ENCODE measurements around the gene ZIC1.

ZIC1 gene

DNA sequence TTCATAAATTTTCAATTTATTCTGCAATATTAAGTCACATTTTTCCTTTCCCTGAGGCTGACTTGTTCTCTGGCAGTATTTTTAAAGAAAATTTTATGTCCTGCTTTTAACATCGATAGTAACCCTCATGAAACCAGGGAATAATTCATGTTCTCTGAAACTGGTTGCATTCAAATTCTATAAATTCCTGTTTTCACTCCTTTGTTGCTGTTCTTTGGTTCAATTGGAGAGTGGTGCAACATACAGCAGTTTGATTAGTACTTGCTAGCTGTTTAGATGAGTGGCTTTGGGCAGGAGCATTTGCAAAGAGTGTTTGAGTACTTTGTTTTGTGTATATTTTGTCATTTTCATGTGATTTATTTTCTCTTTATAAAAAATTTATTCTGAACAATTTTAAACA, 19.2 kb downstream of the ZIC1 start:
- Histone ChIP-seq H3K27me3 (ENCODE audit: control insufficient read depth in 3 of 3, insufficient read depth in 3 of 3, low read depth in 1 of 3, low read length in 3 of 3) (peaks cover 0 to 18% (median 8%) of the 10 kb centered on the region in 3 experiments), H3K4me2 (ENCODE audit: insufficient read depth, low read length, poor library complexity, severe bottlenecking) (no peak overlapping the region), H3K36me3 (replicated peaks in 1 of 2; ENCODE audit: control insufficient read depth in 2 of 2, insufficient read depth in 2 of 2, low read length in 2 of 2) (no peaks in the 10 kb centered on the region), H3K27ac (replicated peaks; ENCODE audit: low read length) (no peak overlapping the region), H3K4ac (ENCODE audit: low read length) (no peak overlapping the region), H4K8ac (ENCODE audit: low read depth, low read length) (no peak overlapping the region), H3K14ac (ENCODE audit: low read length) (no peak overlapping the region), H2BK15ac (ENCODE audit: low read length) (no peak overlapping the region), H3K23ac (ENCODE audit: low read depth, low read length, poor library complexity) (no peak overlapping the region), H3K79me1 (ENCODE audit: low read depth, low read length) (no peaks in the 10 kb centered on the region), H3K9ac (ENCODE audit: low read depth, low read length, poor library complexity) (no peak overlapping the region), H2AK5ac (ENCODE audit: low read depth, low read length) (no peak overlapping the region), H3K18ac (ENCODE audit: low read length) (no peak overlapping the region), H3K4me1 (ENCODE audit: control insufficient read depth in 2 of 2, insufficient read depth in 1 of 2, low read depth in 1 of 2, low read length in 2 of 2) (peaks cover 0 to 2% of the 10 kb centered on the region in 2 donors), H2AFZ (ENCODE audit: low read length) (no peak overlapping the region), H2BK120ac (ENCODE audit: low read depth, low read length) (no peak overlapping the region), H3K9me3 (replicated peaks in 1 of 2; ENCODE audit: control insufficient read depth in 2 of 2, insufficient read depth in 1 of 2, low read depth in 1 of 2, low read length in 2 of 2) (peaks cover 0 to 4% of the 10 kb centered on the region in 2 donors), H3K4me3 (ENCODE audit: low read length in 2 of 2) (no peak overlapping the region), H4K91ac (ENCODE audit: low read depth, low read length, poor library complexity) (no peak overlapping the region), H2BK12ac (ENCODE audit: low read length) (no peak overlapping the region), H2BK5ac (ENCODE audit: low read length) (no peak overlapping the region)
- DNase-seq (ENCODE audit: low spot score) = no peak
- WGBS, 2 donors (ENCODE audit: extremely low coverage in 2 of 2, insufficient read length in 2 of 2, insufficient replicate concordance in 1 of 2) = no CpG with 5 or more reads among the region's 1 CpG

DNA sequence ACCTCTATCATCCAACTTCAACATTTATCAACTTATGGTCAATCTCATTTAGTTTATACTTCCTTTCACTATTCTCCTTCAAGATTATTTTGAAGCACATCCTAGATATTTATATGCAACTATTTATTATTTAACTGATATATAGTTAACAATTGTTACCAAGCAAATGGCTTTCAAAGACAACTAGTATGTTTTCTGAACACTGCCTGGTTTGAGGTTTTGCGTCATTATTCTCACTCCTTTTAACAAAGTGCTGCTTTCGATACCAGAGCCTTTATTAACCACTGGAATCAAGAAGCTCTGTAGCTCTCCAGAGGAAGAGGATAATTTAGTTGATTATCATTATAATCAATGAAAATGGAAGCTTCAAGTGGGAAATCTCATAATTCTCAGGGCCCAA, 19.6 kb downstream of the ZIC1 start:
- Histone ChIP-seq H4K8ac (ENCODE audit: low read depth, low read length) (no peak overlapping the region), H3K27ac (replicated peaks; ENCODE audit: low read length) (no peak overlapping the region), H3K18ac (ENCODE audit: low read length) (no peak overlapping the region), H2AFZ (ENCODE audit: low read length) (no peak overlapping the region), H3K9me3 (replicated peaks in 1 of 2; ENCODE audit: control insufficient read depth in 2 of 2, insufficient read depth in 1 of 2, low read depth in 1 of 2, low read length in 2 of 2) (peaks cover 0 to under 1% of the 10 kb centered on the region in 2 donors), H3K79me1 (ENCODE audit: low read depth, low read length) (no peaks in the 10 kb centered on the region), H2BK15ac (ENCODE audit: low read length) (no peak overlapping the region), H3K23ac (ENCODE audit: low read depth, low read length, poor library complexity) (no peak overlapping the region), H2BK120ac (ENCODE audit: low read depth, low read length) (no peak overlapping the region), H3K36me3 (replicated peaks in 1 of 2; ENCODE audit: control insufficient read depth in 2 of 2, insufficient read depth in 2 of 2, low read length in 2 of 2) (no peaks in the 10 kb centered on the region), H2BK12ac (ENCODE audit: low read length) (no peak overlapping the region), H3K4ac (ENCODE audit: low read length) (no peak overlapping the region), H3K9ac (ENCODE audit: low read depth, low read length, poor library complexity) (no peak overlapping the region), H3K14ac (ENCODE audit: low read length) (no peak overlapping the region), H2AK5ac (ENCODE audit: low read depth, low read length) (no peak overlapping the region), H3K27me3 (ENCODE audit: control insufficient read depth in 3 of 3, insufficient read depth in 3 of 3, low read depth in 1 of 3, low read length in 3 of 3) (peaks cover 0 to 14% (median 3%) of the 10 kb centered on the region in 3 experiments), H4K91ac (ENCODE audit: low read depth, low read length, poor library complexity) (no peak overlapping the region), H2BK5ac (ENCODE audit: low read length) (no peak overlapping the region), H3K4me2 (ENCODE audit: insufficient read depth, low read length, poor library complexity, severe bottlenecking) (no peak overlapping the region), H3K4me3 (ENCODE audit: low read length in 2 of 2) (no peak overlapping the region), H3K4me1 (ENCODE audit: control insufficient read depth in 2 of 2, insufficient read depth in 1 of 2, low read depth in 1 of 2, low read length in 2 of 2) (peaks cover 0 to 2% of the 10 kb centered on the region in 2 donors)
- no CpG with 5 or more reads among the region's 2 CpGs for WGBS, 2 donors (ENCODE audit: extremely low coverage in 2 of 2, insufficient read length in 2 of 2, insufficient replicate concordance in 1 of 2)
- no peak for DNase-seq (ENCODE audit: low spot score)

DNA sequence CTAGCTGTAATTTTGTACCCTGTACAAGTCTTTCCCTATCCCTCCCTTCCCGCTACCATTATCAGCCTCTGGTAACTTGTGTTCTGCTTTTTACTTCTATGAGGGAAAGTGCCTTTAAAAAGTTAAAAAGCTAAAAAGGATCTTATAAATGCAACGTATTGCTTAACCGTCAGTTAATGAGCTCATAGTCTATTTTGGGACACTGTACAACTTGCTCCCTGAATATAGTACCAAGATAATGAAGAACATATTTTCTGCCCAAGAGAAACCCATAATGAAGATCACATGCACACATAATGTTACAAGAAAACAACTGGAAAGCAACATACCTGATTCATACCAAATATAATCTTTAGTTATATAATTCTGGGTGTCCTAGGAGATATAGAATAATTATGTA, 22.6 kb downstream of the ZIC1 start:
- Histone ChIP-seq H3K18ac (ENCODE audit: low read length) (no peak overlapping the region), H2AK5ac (ENCODE audit: low read depth, low read length) (no peak overlapping the region), H3K4me1 (ENCODE audit: control insufficient read depth in 2 of 2, insufficient read depth in 1 of 2, low read depth in 1 of 2, low read length in 2 of 2) (no peaks in the 10 kb centered on the region), H3K36me3 (replicated peaks in 1 of 2; ENCODE audit: control insufficient read depth in 2 of 2, insufficient read depth in 2 of 2, low read length in 2 of 2) (no peaks in the 10 kb centered on the region), H2BK120ac (ENCODE audit: low read depth, low read length) (no peak overlapping the region), H2BK15ac (ENCODE audit: low read length) (no peak overlapping the region), H3K4me2 (ENCODE audit: insufficient read depth, low read length, poor library complexity, severe bottlenecking) (no peak overlapping the region), H3K23ac (ENCODE audit: low read depth, low read length, poor library complexity) (no peak overlapping the region), H2BK5ac (ENCODE audit: low read length) (no peak overlapping the region), H2AFZ (ENCODE audit: low read length) (no peak overlapping the region), H4K91ac (ENCODE audit: low read depth, low read length, poor library complexity) (no peak overlapping the region), H3K4ac (ENCODE audit: low read length) (no peak overlapping the region), H4K8ac (ENCODE audit: low read depth, low read length) (no peak overlapping the region), H3K79me1 (ENCODE audit: low read depth, low read length) (no peaks in the 10 kb centered on the region), H3K9me3 (replicated peaks in 1 of 2; ENCODE audit: control insufficient read depth in 2 of 2, insufficient read depth in 1 of 2, low read depth in 1 of 2, low read length in 2 of 2) (no peaks in the 10 kb centered on the region), H3K9ac (ENCODE audit: low read depth, low read length, poor library complexity) (no peak overlapping the region), H3K14ac (ENCODE audit: low read length) (no peak overlapping the region), H3K27ac (replicated peaks; ENCODE audit: low read length) (no peak overlapping the region), H3K27me3 (ENCODE audit: control insufficient read depth in 3 of 3, insufficient read depth in 3 of 3, low read depth in 1 of 3, low read length in 3 of 3) (no peaks in the 10 kb centered on the region), H3K4me3 (ENCODE audit: low read length in 2 of 2) (no peak overlapping the region), H2BK12ac (ENCODE audit: low read length) (no peak overlapping the region)
- no CpG with 5 or more reads among the region's 3 CpGs for WGBS, 2 donors (ENCODE audit: extremely low coverage in 2 of 2, insufficient read length in 2 of 2, insufficient replicate concordance in 1 of 2)
- no peak for DNase-seq (ENCODE audit: low spot score)

DNA sequence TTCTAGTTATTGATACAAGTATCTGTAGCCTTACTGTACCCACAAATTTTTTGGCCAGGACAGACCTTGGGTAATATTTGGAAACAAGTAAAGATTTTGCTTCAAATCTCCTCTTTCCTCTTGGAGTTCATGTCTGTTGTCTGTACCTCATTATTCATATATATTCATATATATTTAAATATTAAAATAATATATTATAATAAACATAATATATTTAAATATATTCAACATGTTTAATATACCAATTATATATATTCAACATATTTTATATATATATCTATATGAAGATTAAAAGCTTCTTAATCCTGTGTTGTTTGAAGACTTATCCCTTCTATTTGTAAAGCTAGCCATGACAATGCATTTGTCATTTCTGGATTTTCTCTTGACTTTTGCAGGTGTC, 38.1 kb downstream of the ZIC1 start:
- Histone ChIP-seq H3K4me1 (ENCODE audit: control insufficient read depth in 2 of 2, insufficient read depth in 1 of 2, low read depth in 1 of 2, low read length in 2 of 2) (no peaks in the 10 kb centered on the region), H4K91ac (ENCODE audit: low read depth, low read length, poor library complexity) (no peak overlapping the region)

More for the DNA sequence above, 38.1 kb downstream of the ZIC1 start:
- Histone ChIP-seq H3K4me2 (ENCODE audit: insufficient read depth, low read length, poor library complexity, severe bottlenecking) (no peak overlapping the region), H2BK120ac (ENCODE audit: low read depth, low read length) (no peak overlapping the region), H2AFZ (ENCODE audit: low read length) (no peak overlapping the region), H3K9me3 (replicated peaks in 1 of 2; ENCODE audit: control insufficient read depth in 2 of 2, insufficient read depth in 1 of 2, low read depth in 1 of 2, low read length in 2 of 2) (no peaks in the 10 kb centered on the region), H3K23ac (ENCODE audit: low read depth, low read length, poor library complexity) (no peak overlapping the region), H3K18ac (ENCODE audit: low read length) (no peak overlapping the region), H3K9ac (ENCODE audit: low read depth, low read length, poor library complexity) (no peak overlapping the region), H2AK5ac (ENCODE audit: low read depth, low read length) (no peak overlapping the region), H3K27ac (replicated peaks; ENCODE audit: low read length) (no peak overlapping the region), H3K4me3 (ENCODE audit: low read length in 2 of 2) (no peak overlapping the region), H2BK15ac (ENCODE audit: low read length) (no peak overlapping the region), H2BK12ac (ENCODE audit: low read length) (no peak overlapping the region), H3K14ac (ENCODE audit: low read length) (no peak overlapping the region), H3K4ac (ENCODE audit: low read length) (no peak overlapping the region), H2BK5ac (ENCODE audit: low read length) (no peak overlapping the region), H3K79me1 (ENCODE audit: low read depth, low read length) (no peaks in the 10 kb centered on the region), H3K36me3 (replicated peaks in 1 of 2; ENCODE audit: control insufficient read depth in 2 of 2, insufficient read depth in 2 of 2, low read length in 2 of 2) (no peaks in the 10 kb centered on the region), H3K27me3 (ENCODE audit: control insufficient read depth in 3 of 3, insufficient read depth in 3 of 3, low read depth in 1 of 3, low read length in 3 of 3) (no peaks in the 10 kb centered on the region), H4K8ac (ENCODE audit: low read depth, low read length) (no peak overlapping the region)
- DNase-seq (ENCODE audit: low spot score) = no peak
